ENCODE data around the gene HSPB3.
"Not testable (repeated sequence)": the region's sequence is repeated elsewhere in the genome, so short reads cannot be mapped to it uniquely, and the experiment has no call there.

The HSPB3 gene

GRCh38 chr5:54455413-54456157, at the start of gene HSPB3:
Gene HSPB3 (plus strand): TSS chr5:54455699. CDS start chr5:54455790, 91 bp downstream.
- no peak for FAIRE-seq

GRCh38 chr5:54411176-54411575, 44.3 kb upstream of the HSPB3 start:
- no peak for FAIRE-seq

- FAIRE-seq = no peak
These were observed 42.6 kb upstream of the HSPB3 start for GRCh38 chr5:54412913-54413312.

GRCh38 chr5:54415147-54415546, 40.4 kb upstream of the HSPB3 start:
- FAIRE-seq = no peak

- FAIRE-seq = no peak
These were observed 39.5 kb upstream of the HSPB3 start for GRCh38 chr5:54415896-54416601.

GRCh38 chr5:54419573-54420423, 35.7 kb upstream of the HSPB3 start:
- FAIRE-seq = not testable (repeated sequence)

- FAIRE-seq = not testable (repeated sequence)
These were observed 35.0 kb upstream of the HSPB3 start for GRCh38 chr5:54420511-54420910.

GRCh38 chr5:54421976-54422375, 33.5 kb upstream of the HSPB3 start:
- no peak for FAIRE-seq

GRCh38 chr5:54425258-54425657, 30.2 kb upstream of the HSPB3 start:
- no peak for FAIRE-seq

GRCh38 chr5:54426209-54426608, 29.3 kb upstream of the HSPB3 start:
- FAIRE-seq = no peak

- FAIRE-seq = not testable (repeated sequence)
These were observed 20.8 kb upstream of the HSPB3 start for GRCh38 chr5:54434650-54435049.

GRCh38 chr5:54438620-54439389, 16.7 kb upstream of the HSPB3 start:
- FAIRE-seq = no peak

GRCh38 chr5:54440456-54440893, 15.0 kb upstream of the HSPB3 start:
- no peak for FAIRE-seq

GRCh38 chr5:54442271-54442670, 13.2 kb upstream of the HSPB3 start:
- FAIRE-seq = no peak

- FAIRE-seq = peak; percentile 82
These were observed 12.2 kb upstream of the HSPB3 start for GRCh38 chr5:54443270-54443669.

GRCh38 chr5:54445691-54446378, 9.7 kb upstream of the HSPB3 start:
- FAIRE-seq = no peak

GRCh38 chr5:54446379-54446732, 9.1 kb upstream of the HSPB3 start:
- no peak for FAIRE-seq

GRCh38 chr5:54449923-54450322, 5.6 kb upstream of the HSPB3 start:
- FAIRE-seq = no peak

GRCh38 chr5:54450542-54450941, 5.0 kb upstream of the HSPB3 start:
- FAIRE-seq = no peak

GRCh38 chr5:54453046-54453445, 2.5 kb upstream of the HSPB3 start:
- no peak for FAIRE-seq

GRCh38 chr5:54454602-54455001, 897 bp upstream of the HSPB3 start:
- FAIRE-seq = no peak
